ENCODE measurements around the gene TNNI2. TPM values are rescaled to one million over a fixed set of nuclear protein-coding genes. Genes with fewer than 3 reads are reported as not detected.
A peak's percentile ranks its signal among the peaks of the same experiment; 100 is the strongest.

TNNI2 gene
- total RNA-seq, 4 donors from 2014 or later, result 1,499 to 3,728 (median 2,254) TPM

GRCh38 chr11:1854949-1855885 lies 16.4 kb downstream of the TNNI2 start:
- H3K4me3 ChIP-seq, result no peak overlapping the region
- no peaks in the 10 kb centered on the region for H3K9me3 ChIP-seq
- peaks cover 0 to 6% of the 10 kb centered on the region in 2 donors for H3K4me1 ChIP-seq
- in situ Hi-C loops (cut with MboI; ENCODE audit: low sequenced_read_pairs in 4 of 4) (no loop called here), intact Hi-C loops (cut with DNase I; ENCODE audit: low total_unique reads) (no loop called here)
- TF ChIP-seq CTCF (IDR thresholded peaks at IDR 0.05 in 4 of 5, conservative IDR thresholded peaks at IDR 0.05 in 1 of 5) (peak in 1 of 5 experiments; percentile 24), POLR2A (IDR thresholded peaks at IDR 0.05) (no peak)
- H3K27ac ChIP-seq, result peak overlapping the region in 1 of 4 donors; percentile 80
- peak in 1 of 2 donors; percentile 40 for ATAC-seq
- H3K36me3 ChIP-seq, result no peaks in the 10 kb centered on the region
- DNase-seq, result peak in 1 of 2 donors; percentile 46
- H3K27me3 ChIP-seq, result no peaks in the 10 kb centered on the region

GRCh38 chr11:1855886-1856265 lies 17.1 kb downstream of the TNNI2 start:
- no peaks in the 10 kb centered on the region for H3K36me3 ChIP-seq
- no peak for TF ChIP-seq POLR2A (IDR thresholded peaks at IDR 0.05)
- no peak for TF ChIP-seq CTCF (IDR thresholded peaks at IDR 0.05 in 4 of 5, conservative IDR thresholded peaks at IDR 0.05 in 1 of 5)
- intact Hi-C loops (cut with DNase I; ENCODE audit: low total_unique reads), result no loop called here
- H3K27me3 ChIP-seq, result no peaks in the 10 kb centered on the region
- peak overlapping the region in 1 of 4 donors; percentile 80 for H3K27ac ChIP-seq
- in situ Hi-C loops (cut with MboI; ENCODE audit: low sequenced_read_pairs in 4 of 4), result no loop called here
- peaks cover 0 to 6% of the 10 kb centered on the region in 2 donors for H3K4me1 ChIP-seq
- DNase-seq, result no peak
- no peak overlapping the region for H3K4me3 ChIP-seq
- H3K9me3 ChIP-seq, result no peaks in the 10 kb centered on the region
- no peak for ATAC-seq

- peaks cover 0 to 6% of the 10 kb centered on the region in 2 donors for H3K4me1 ChIP-seq
- intact Hi-C loops (cut with DNase I; ENCODE audit: low total_unique reads), result no loop called here
- no peaks in the 10 kb centered on the region for H3K9me3 ChIP-seq
- no peaks in the 10 kb centered on the region for H3K27me3 ChIP-seq
- no peaks in the 10 kb centered on the region for H3K36me3 ChIP-seq
- H3K27ac ChIP-seq, result peak overlapping the region in 1 of 4 donors; percentile 80
- TF ChIP-seq CTCF (IDR thresholded peaks at IDR 0.05 in 4 of 5, conservative IDR thresholded peaks at IDR 0.05 in 1 of 5) (no peak), POLR2A (IDR thresholded peaks at IDR 0.05) (no peak)
- in situ Hi-C loops (cut with MboI; ENCODE audit: low sequenced_read_pairs in 4 of 4), result no loop called here
- DNase-seq, result no peak
- no peak overlapping the region for H3K4me3 ChIP-seq
- ATAC-seq, result no peak
Measured at GRCh38 chr11:1856306-1857005, 17.7 kb downstream of the TNNI2 start.

GRCh38 chr11:1857064-1857463 lies 18.3 kb downstream of the TNNI2 start:
- Histone ChIP-seq H3K27ac (no peak overlapping the region), H3K36me3 (no peaks in the 10 kb centered on the region), H3K9me3 (no peaks in the 10 kb centered on the region), H3K27me3 (no peaks in the 10 kb centered on the region), H3K4me3 (no peak overlapping the region), H3K4me1 (peaks cover 0 to 6% of the 10 kb centered on the region in 2 donors)
- TF ChIP-seq CTCF (IDR thresholded peaks at IDR 0.05 in 4 of 5, conservative IDR thresholded peaks at IDR 0.05 in 1 of 5) (no peak), POLR2A (IDR thresholded peaks at IDR 0.05) (no peak)
- in situ Hi-C loops (cut with MboI; ENCODE audit: low sequenced_read_pairs in 4 of 4) (no loop called here), intact Hi-C loops (cut with DNase I; ENCODE audit: low total_unique reads) (no loop called here)
- DNase-seq (no peak), ATAC-seq (no peak)

All from gastrocnemius medialis (tissue), 4 donors.